GM18502 (cell line): ENCODE data around the gene TEX50.
"Not testable (repeated sequence)": the region's sequence is repeated elsewhere in the genome, so short reads cannot be mapped to it uniquely, and the experiment has no call there.

ENCODE experiments used
- ATAC-seq: cut with Tn5 transposase; IDR thresholded peaks from one replicate; pipeline ENCODE4 v1.9.1; 2021; ENCODE audit warnings: mild to moderate bottlenecking; ENCODE audit not compliant: unreplicated experiment, poor library complexity

Gene TEX50, protein sequence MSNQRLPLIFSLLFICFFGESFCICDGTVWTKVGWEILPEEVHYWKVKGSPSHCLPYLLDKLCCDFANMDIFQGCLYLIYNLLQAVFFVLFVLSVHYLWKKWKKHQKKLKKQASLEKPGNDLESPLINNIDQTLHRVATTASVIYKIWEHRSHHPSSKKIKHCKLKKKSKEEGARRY

DNA sequence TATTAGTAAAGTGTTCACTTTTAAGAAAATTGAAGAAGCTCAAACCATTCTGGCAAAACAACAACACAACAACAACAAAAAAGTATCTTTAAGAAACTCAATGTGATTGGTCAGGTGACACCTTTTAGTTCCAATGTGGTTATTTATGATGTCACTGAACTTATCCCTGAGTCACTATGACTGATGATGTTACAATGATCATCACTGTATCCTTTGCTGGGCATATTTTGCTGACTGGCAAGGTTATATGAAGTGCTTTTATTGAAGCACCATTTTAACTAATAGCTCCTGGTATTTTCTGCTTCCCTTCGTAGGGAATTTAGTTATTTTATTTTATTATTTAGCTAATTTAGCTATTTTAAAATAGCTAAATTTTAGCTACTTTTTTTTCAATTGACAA, at the start of gene TEX50:
TSS of gene TEX50 (plus strand) at position 223 of the 400 bp plus-strand sequence. CDS start 184 bp downstream, outside the sequence.
- ATAC-seq: no peak

DNA sequence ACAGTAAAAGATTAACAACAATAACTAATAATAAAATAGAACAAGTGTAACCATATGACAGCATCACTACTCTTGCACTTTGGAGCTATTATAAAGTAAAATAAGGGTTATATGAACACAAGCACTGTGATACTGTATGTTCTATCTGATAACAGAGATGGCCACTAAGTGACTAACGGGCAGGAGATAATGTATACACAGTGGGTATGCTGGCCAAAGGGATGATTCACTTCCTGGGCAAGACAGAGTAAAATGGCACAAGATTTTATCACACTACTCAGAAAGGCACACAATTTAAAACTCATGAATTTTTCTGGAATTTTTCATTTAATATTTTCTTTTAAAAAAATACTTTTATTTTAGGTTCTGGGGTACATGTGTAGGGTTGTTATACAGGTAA, 44.6 kb upstream of the TEX50 start:
- no peak for ATAC-seq

DNA sequence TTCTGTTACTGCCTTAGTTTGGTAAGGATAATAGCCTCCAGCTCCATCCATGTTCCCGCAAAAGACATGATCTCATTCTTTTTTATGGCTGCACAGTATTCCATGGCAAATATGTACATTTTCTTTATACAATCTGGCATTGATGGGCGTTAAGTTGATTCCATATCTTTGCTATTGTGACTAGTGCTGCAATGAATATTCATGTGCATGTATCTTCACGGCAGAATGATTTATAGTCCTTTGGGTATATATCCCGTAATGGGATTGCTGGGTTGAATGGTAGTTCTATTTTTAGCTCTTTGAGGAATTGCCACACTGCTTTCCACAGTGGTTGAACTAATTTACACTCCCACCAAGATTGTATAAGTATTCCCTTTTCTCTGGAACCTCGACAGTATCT, 44.0 kb upstream of the TEX50 start:
- not testable (repeated sequence) for ATAC-seq

DNA sequence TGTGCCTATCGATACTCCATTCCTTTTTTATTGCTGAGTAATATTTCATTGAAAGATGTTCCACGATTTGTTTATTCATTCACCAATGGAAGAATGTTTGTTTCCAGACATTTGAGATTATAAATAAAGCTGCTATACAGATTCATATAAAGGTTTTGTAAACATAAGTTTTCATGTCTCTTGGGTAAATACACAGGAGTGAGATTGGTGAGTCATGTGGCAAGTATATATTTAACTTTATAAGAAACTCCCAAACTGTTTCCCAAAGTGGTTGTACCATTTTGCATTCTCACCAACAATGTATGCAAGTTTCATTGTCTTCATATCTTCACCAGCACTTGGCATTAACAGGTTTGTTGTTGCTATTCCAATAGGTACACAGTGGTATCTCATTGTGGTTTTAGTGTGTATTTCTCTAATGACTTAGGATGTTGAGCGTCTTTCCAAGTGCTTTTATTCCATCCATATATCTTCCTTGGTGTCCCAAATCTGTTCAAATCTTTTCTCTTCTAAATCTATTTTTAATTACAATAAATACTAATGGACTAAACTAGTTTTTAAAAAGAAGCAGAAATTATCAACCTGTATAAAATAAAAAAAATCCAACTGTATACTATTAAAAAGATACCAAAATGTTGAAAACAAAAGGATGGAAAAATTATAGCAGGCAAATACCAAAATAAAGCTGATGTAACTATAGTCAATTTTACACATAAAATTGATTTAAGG, 38.9 kb upstream of the TEX50 start:
- ATAC-seq: no peak

DNA sequence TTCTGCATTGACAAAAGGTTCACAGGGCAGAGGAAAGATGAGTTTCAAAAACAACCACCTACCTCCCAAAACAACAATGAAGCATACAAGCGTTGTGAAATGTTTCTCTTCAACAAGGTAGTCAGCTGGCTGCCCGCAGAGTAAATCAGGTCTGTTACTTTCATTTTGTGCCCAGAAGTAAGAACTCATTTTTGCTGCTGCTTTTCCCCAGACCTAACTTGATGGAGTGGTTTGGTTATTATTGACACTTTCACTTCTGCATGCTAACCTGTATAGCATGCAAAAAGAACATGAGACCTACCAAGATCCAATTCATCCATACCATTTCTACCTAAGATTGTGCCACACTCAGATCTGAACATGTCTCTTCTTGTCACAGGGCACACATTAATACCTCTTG, 33.5 kb upstream of the TEX50 start:
- no peak for ATAC-seq

DNA sequence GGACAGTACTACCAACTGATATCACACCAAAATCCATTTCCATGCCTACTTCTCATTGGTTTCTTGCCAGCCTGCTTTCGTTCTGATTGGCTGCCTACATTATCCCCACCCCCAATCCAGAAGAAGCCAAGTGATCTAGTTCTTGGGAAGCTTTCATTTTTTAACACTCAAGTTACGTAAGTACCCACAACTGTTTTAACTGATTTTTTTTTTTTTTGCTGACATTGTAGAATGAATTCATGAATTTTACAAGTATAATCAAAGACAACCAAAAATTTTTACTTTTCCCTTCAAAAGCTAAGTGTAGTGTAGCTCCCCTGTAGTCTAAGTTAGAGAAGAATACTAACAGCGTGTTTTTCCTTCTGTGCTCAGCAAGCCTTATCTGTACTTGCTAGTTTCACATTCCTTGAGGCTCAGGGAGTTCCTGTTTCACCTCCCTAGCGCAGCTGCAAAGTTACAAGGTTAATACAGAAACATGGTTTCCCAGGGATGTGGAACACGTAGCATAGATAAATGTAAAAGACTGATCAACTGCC, 32.0 kb upstream of the TEX50 start, which contains the start of gene SLC9C2:
TSS of gene SLC9C2 (minus strand) at position 17 of the 536 bp plus-strand sequence. CDS start 1,296 bp downstream, outside the sequence.
- ATAC-seq: no peak

DNA sequence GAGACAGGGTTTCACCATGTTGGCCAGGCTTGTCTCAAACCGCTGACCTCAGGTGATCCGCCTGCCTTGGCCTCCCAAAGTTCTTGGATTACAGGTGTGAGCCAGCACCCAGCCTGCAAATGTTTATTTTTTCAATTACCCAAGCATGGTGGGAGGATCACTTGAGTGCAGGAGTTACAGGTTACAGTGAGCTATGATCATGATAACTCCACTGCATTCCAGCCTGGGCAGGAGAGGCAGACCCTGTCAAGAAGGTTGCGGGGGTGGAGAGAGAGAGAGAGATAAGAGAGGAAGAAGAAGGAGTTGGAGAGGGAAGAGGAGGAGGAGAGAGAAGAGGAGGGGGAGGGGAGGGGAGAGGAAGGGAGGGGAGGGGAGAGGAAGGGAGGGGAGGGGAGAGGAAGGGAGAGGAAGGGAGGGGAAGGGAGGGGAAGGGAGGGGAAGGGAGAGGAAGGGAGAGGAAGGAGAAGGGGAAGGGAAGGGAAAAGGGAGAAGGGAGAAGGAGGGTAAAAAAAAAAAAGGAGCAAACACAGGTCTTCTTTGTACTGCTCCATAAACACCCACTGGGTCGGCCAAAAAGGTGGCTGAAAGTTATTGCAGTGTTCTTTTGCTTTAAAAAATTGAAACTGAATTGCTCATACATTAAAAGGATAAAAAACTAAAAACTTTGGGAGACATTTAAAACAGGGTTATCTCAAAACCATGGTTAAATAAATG, 26.5 kb upstream of the TEX50 start:
- ATAC-seq: no peak

DNA sequence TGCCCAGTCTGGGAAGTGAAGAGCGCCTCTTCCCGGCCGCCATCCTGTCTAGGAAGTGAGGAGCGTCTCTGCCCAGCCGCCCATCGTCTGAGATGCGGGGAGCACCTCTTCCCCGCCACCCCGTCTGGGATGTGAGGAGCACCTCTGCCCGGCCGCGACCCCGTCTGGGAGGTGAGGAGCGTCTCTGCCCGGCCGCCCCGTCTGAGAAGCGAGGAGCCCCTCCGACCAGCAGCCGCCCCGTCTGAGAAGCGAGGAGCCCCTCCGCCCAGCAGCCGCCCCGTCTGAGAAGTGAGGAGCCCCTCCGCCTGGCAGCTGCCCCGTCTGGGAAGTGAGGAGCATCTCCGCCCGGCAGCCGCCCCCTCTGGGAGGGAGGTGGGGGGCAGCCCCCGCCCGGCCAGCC, 22.1 kb upstream of the TEX50 start:
- ATAC-seq: not testable (repeated sequence)

DNA sequence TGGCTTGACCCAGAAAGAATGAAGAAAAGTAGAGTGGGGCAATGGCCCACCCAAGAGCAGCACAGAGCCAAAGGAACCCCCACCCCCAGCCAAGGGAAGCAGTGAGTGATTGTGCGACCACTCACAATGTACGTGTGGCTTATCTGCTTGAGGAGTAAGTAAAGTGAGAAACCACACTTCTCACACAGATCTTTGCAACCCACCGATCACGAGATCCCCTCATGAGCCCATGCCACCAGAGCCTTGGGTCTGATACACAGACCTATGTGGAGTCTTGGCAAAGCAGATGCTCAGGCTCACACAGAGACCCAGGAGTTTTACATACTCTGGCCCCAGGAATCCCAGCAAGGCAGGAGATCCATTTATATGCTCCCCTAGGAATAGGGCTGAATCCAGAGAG, 18.3 kb upstream of the TEX50 start:
- no peak for ATAC-seq

DNA sequence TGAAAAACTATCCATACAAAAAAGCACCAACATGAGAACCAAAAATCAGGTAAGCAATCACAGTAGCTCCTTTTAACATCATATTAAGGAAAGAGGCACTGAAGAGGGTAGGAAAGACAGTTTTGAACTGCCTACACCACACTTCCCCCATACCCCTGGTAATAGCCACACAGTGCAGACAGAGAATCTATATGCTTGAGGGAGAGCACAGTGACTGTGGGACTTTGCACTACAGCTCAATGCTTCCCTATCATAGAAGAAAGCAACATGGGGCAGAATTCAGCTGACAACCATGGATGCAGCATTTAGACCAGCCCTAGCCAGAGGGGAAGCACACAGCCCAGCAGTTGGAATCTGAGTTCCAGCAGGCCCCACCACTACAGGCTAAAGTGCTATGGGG, 7.9 kb upstream of the TEX50 start:
- ATAC-seq: no peak

DNA sequence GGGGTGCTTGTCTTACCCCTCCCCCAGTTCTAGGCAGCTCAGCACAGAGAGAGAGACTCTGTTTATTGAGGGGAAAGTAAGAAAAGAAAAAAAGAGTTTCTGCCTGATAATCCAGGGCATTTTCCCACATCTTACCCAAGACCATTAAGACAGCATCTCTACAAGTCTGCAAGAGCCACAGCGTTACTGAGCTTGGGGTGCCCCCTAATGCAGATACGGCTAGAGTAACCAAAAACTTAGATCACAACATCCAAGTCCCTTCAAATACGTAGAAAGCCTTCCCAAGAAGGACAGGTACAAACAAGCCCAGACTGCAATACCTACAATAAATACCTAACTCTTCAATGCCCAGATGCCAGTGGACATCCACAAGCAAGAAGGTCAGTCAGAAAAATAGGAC, 6.2 kb upstream of the TEX50 start:
- ATAC-seq: no peak

DNA sequence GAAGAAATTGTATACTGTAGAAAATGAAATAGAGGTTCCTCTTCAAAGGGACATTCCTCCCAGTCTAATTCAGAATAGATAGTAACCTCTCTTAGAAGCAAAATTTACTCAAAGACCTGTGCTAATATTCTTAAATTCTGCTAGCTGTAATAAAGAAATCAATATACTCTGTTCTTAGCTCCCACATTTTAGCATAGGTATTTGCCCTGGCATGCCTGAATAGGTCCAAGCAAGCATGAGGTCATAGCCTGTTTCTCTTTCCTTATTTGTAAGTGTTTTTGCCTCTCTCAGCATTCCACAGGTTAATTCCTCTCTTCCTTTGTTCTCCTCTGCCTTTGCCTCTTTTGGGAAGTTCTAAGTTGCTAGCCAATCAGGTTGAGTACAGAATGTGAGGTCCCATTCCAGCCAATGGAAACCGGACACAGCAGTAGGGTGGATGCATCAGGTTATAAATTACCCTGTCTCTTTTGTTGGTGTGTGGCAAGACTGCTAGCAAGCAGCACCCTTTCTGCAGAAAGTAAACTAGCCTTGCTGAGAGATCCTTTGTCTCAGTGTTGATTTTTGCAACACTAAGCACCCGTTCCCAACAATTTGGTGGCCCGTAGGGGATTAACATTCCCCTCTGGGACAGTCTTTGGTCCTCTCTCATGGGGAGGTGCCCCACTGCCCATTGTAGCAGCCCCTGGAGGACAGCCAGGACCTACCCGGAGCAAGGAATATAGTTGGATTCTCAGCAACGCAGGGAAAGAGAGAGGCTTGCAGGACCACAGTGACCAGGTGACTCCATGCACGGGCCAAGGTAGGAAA, 2.3 kb downstream of the TEX50 start:
- ATAC-seq: not testable (repeated sequence)

DNA sequence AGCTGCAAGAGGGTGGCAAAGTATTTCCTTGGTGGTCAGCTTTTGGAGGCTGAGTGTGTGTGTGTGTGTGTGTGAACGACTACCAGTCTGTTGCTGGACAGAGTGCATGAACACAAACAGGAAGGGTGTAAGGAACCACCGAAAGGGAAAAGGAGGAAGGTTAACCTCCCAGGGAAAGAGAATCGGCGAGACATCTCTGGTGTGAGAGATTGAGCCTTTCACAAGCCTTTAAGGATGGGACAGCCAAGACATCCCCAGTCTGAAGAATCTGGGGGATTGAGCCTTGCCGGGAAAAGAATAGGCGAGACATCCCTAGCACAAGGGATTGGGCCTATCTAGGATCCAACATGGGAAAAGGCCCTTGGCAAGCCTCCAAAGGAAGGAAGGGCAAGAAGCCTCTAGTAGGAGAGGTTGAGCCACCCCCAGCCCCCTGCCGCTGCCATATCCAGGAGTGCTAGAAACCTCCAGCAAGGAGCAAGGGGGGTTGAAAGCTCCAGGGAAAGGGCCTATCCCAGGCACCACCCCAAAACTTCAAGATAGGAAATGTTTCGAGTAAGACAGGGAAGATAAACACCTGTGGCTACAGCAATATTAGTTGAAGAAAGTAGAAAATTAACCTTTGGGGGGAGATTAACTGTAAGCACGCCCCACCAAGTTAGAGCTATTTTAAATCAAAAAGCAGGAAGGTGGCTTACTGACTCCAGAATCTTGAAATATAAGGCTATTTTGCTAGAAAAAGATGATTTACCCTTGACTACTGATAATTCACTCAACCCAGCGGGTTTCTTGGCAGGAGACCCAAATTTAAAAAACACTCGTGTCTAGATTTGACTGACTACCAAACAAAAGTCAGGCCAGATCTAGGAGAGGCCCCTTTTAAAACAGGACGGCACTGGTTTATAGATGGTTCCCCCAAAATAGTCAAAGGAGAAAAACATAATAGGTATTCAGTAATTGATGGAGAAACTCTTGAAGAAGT, 3.2 kb downstream of the TEX50 start:
- ATAC-seq: no peak

DNA sequence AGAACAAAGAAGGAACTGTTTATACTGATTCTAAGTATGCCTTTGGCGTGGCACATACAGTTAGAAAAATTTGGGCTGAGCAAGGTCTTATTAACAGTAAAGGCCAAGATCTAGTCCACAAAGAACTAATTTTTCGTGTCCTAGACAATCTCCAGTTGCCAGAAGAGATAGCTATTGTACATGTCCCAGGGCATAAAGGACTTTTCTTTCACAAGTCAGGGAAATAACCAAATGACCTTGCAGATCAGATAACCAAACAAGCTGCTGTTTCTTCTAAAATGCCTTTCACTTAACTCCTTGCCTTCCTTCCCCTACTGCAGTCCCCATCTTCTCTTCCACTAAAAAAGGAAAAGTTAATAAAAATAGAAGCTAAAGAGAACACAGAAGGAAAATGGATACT, 4.0 kb downstream of the TEX50 start:
- no peak for ATAC-seq

DNA sequence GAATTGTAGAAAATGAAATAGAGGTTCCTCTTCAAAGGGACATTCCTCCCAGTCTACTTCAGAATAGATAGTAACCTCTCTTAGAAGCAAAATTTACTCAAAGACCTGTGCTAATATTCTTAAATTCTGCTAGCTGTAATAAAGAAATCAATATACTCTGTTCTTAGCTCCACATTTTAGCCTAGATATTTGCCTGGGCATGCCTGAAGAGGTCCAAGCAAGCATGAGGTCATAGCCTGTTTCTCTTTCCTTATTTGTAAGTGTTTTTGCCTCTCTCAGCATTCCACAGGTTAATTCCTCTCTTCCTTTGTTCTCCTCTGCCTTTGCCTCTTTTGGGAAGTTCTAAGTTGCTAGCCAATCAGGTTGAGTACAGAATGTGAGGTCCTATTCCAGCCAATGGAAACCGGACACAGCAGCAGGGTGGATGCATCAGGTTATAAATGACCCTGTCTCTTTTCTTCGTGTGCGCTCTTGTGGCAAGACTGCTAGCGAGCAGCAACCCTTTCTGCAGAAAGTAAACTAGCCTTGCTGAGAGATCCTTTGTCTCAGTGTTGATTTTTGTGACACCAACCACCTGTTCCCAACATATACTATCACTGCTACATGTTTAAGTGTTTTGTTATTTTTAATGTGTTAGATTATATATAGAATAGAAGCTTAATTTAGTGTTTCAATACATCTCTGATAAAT, 7.5 kb downstream of the TEX50 start:
- not testable (repeated sequence) for ATAC-seq

DNA sequence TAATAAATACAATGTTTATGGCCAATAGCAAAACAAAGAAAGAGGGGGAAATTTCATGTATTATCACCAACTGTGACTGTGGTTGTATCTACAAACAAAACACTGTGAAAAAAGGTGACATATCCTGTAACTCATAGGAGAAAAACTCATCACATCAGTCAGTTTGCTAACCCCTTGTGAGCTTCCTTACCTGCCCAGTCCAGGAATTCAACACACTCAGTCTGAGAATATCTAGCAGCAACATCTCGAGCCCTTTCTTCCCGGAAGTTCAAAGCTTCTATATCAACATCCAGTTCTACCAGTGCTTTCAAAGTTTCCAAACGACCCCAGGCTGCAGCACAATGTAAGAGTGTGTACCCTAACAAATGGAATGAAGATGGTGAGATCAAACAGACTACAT, 11.5 kb downstream of the TEX50 start:
- no peak for ATAC-seq

DNA sequence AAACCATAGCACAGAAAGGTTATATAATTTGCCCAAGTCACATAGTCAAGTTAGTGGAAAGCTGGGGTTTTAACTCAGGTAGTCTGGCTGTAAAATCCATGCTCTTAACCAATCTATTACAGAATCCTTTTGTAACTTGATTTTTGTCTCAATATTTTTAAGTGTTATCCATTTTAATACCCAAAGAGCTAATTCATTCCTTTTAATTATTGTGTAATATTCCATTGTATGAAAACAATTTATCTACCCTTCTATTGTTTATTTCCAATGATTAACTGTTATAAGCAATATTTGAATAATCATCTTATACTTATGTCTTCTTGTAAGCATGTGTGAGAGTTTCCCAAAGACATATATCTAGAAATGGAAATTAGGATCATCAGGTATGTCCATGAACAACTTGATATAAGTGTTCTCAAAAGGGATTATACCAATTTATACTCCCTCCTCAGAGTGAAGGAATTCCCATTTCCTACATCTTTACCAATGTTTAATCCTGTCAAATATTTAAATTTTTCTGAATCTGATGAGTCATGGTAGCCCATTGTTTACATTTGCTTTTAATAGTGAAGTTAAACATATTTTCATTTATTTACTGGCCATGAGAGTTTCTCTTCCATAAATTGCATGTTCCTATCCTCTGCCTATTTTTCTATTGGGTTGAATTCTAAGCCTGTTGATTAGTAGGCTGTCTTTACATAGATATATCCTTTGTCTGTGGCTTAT, 13.9 kb downstream of the TEX50 start:
- no peak for ATAC-seq

DNA sequence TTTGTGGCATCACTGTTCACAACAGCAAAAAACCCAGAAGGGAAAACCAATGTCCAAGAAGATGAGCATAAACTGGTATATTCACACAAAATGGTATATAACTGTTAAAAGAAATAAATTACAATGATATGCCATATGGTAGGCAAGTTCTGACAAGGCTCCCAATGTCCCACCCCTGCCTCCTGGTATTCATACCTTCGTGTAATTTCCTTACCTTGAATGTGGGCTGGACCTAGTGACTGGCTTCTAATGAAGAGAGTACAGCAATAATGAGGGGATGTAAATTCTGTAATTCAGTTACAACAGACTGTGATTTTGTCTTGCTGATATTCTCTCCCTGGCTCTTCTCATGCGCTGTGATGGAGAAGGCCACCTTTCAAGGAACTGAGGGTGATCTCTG, 25.2 kb downstream of the TEX50 start:
- no peak for ATAC-seq
